K562 (cell line): Measurements from ENCODE around the gene ZMYND8. TPM values are rescaled to one million over a fixed set of nuclear protein-coding genes. Genes with fewer than 3 reads are reported as not detected.

Experiments
- GTF2A2 ChIP-seq: IDR thresholded peaks from 2 replicates; pipeline ENCODE4 v1.6.1; 2016; ENCODE audit warnings: mild to moderate bottlenecking, missing genetic modification characterization, missing compliant biosample characterization
- GTF2F1 ChIP-seq: IDR thresholded peaks from 2 replicates; pipeline ENCODE4 v1.6.1; 2011; ENCODE audit warnings: low read depth, low read length, improper control_type of control experiment
- KLF10 ChIP-seq: fragments of 250-450 bp; sonication (Bioruptor Pico); IDR thresholded peaks from 2 replicates; pipeline ENCODE4 v1.6.1; 2021; ENCODE audit warnings: matching md5 sums
- NR1H2 ChIP-seq: sonication (generic); formaldehyde crosslinking; IDR thresholded peaks from 2 replicates; pipeline ENCODE4 v1.4.0; 2020; ENCODE audit warnings: mild to moderate bottlenecking, missing genetic modification reagents
- POLR2A ChIP-seq: fragments of 450-650 bp; conservative IDR thresholded peaks from 2 replicates; pipeline ENCODE4 v1.6.1; 2016
- RAD21 ChIP-seq, 2 experiments: fragments of 250-450 bp in 1 of 2; fragments of 450-650 bp in 1 of 2; sonication (Bioruptor Pico) in 1 of 2; formaldehyde crosslinking in 1 of 2; IDR thresholded peaks in 1 of 2; conservative IDR thresholded peaks in 1 of 2; 2 replicates each; pipeline versions ENCODE4 v1.4.0 to v1.8.0; 2020 to 2022; ENCODE audit warnings: mild to moderate bottlenecking in 2 of 2, moderate library complexity in 1 of 2
- RAD51 ChIP-seq: fragments of 450-650 bp; IDR thresholded peaks from 2 replicates; pipeline ENCODE4 v1.7.1; 2016; ENCODE audit warnings: low read depth, mild to moderate bottlenecking, borderline replicate concordance
- RCOR1 ChIP-seq, 2 experiments: IDR thresholded peaks; 2 replicates each; pipeline ENCODE4 v1.6.1; 2012; ENCODE audit warnings: low read depth in 2 of 2, low read length in 2 of 2, borderline replicate concordance in 1 of 2, improper control_type of control experiment in 1 of 2
- SMAD4 ChIP-seq: fragments of 250-450 bp; sonication (Bioruptor Pico); conservative IDR thresholded peaks from 2 replicates; pipeline ENCODE4 v1.8.0; 2021; ENCODE audit warnings: inconsistent platforms, mild to moderate bottlenecking, moderate library complexity
- ZNF217 ChIP-seq: sonication (generic); formaldehyde crosslinking; IDR thresholded peaks from 2 replicates; pipeline ENCODE4 v1.8.0; 2022; ENCODE audit warnings: mild to moderate bottlenecking, missing genetic modification reagents
- ZNF239 ChIP-seq: fragments of 250-450 bp; sonication (Bioruptor Pico); IDR thresholded peaks from 2 replicates; pipeline ENCODE4 v1.4.0; 2020; ENCODE audit warnings: mild to moderate bottlenecking
- ZNF347 ChIP-seq: fragments of 450-650 bp; formaldehyde crosslinking; IDR thresholded peaks from 2 replicates; pipeline ENCODE4 v1.4.0; 2020; ENCODE audit warnings: low read depth, mild to moderate bottlenecking, moderate library complexity
- ZNF431 ChIP-seq: sonication (generic); formaldehyde crosslinking; IDR thresholded peaks from 2 replicates; pipeline ENCODE4 v1.8.0; 2022; ENCODE audit warnings: mild to moderate bottlenecking, missing genetic modification reagents
- polyA plus RNA-seq, 8 experiments: library from polyadenylated mRNA; depleted of rRNA in 4 of 8; stranded (reverse) in 5 of 8; unstranded in 3 of 8; fragments of >200 nt; fragmentation: Nextera tagmentation in 2 of 8; fragmentation: Illumina TruSeq in 1 of 8; extraction: Ambion mirVana in 2 of 8; extraction: Trizol in 1 of 8; gene quantifications; 2 replicates each; pipeline versions ENCODE4 v1.2.1 to v1.2.3, GENCODE V29; 2011 to 2014; ENCODE audit warnings: inconsistent platforms in 1 of 8, missing spikeins in 1 of 8
- total RNA-seq, 7 experiments: library from RNA; depleted of rRNA in 6 of 7; stranded (reverse); fragments of >200 nt in 6 of 7; fragmentation: Illumina TruSeq in 2 of 7; extraction: Trizol in 2 of 7; gene quantifications; 2 replicates each; pipeline versions ENCODE4 v1.2.1 to v1.2.3, GENCODE V29; 2011 to 2021; ENCODE audit warnings: low replicate concordance in 1 of 7
- TF ChIP-seq, protein P1 (sequence below): fragments of 250-450 bp; sonication (Bioruptor Pico); IDR thresholded peaks from 2 replicates; pipeline ENCODE4 v1.5.0; 2020; ENCODE audit warnings: mild to moderate bottlenecking, borderline replicate concordance
- TF ChIP-seq, protein P2 (sequence below), 3 experiments: fragments of 200-800 bp in 1 of 3; fragments of 250-450 bp in 1 of 3; fragments of 450-650 bp in 1 of 3; sonication (Bioruptor Pico) in 1 of 3; sonication (Bioruptor generic) in 1 of 3; formaldehyde crosslinking in 1 of 3; IDR thresholded peaks; 2 replicates each; pipeline versions ENCODE4 v1.6.1 to v1.8.0; 2016 to 2022; ENCODE audit warnings: mild to moderate bottlenecking in 2 of 3, missing genetic modification characterization in 2 of 3, missing compliant biosample characterization in 1 of 3, moderate library complexity in 1 of 3
- TF ChIP-seq, protein P3 (sequence below): sonication (generic); formaldehyde crosslinking; IDR thresholded peaks from 2 replicates; pipeline ENCODE4 v1.8.0; 2022; ENCODE audit warnings: missing genetic modification reagents, mild to moderate bottlenecking, moderate library complexity, borderline replicate concordance
- TF ChIP-seq, protein P4 (sequence below): fragments of 450-650 bp; IDR thresholded peaks from 2 replicates; pipeline ENCODE4 v1.7.1; 2018; ENCODE audit warnings: mild to moderate bottlenecking, low read depth; ENCODE audit not compliant: partially characterized antibody

The ZMYND8 gene
- total and polyA plus RNA-seq, 9 of the 15 experiments (the other 6 are each of a cell fraction or from before 2014, with no cell fraction given): 31.8 to 148 (median 71.9) TPM

DNA sequence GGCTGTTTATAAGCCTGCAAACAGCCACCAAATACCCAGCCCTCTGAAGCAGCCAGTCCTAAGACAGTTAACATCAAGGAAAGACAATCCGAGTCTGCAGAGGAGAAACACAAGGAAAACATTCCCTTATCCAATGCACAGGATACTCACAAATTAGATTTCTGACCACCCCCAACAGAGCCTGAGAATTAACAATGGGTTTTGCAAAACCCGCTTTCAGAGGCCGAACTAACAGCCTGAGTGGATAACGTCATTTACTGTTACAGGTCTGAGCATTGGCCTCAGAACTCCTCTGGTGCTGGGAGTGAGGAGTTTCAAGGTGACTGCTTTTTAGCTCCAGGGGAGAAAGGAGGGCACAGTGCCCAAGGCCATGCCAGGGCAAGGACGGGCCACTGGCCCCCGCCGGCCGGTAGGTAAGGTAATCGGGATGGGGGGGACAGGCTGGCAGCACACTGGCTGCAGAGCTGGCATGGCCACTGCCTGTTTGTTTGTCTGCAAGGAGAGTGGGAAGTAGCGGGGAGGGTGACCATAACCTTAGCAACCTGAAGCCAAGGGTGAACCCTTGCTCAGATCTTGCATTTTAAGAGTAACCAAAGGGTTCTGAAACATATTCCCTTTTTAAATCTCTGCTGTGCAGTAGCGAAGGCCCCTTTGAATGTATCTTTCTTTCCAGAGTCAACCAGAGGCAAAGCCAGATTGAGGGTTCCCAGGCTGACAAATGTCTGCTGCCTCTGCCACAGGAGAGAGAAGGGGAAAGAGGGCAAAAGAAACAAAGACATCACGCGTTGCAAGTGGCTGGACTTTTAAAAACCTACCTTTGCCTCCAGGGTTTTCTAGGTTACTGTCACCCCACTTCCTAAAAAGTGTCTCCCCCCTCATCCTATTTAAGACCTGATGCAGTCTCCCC lies 3.9 kb downstream of the ZMYND8 start (continued):
- TF ChIP-seq ZNF239 (no peak; the same call in 1 of the 2 replicates), ZNF431 (CRISPR knock-in tag) (no peak), KLF10 (CRISPR knock-in tag) (no peak), RAD51 (no peak), RAD21 (CRISPR knock-in tag; conservative IDR thresholded peaks at IDR 0.05 in 1 of 2, IDR thresholded peaks at IDR 0.05 in 1 of 2) (no peak), ZNF217 (no peak), RCOR1 (IDR thresholded peaks at IDR 0.05; ENCODE audit: borderline replicate concordance in 1 of 2, low read depth in 2 of 2, low read length in 2 of 2) (no peak), GTF2F1 (no peak), NR1H2 (no peak), GTF2A2 (tag) (peak; percentile 22; the same call in 1 of the 2 replicates), SMAD4 (peak; percentile 38; the same call in 1 of the 2 replicates), ZNF347 (CRISPR knock-in tag) (no peak), POLR2A (0 out of 2 replicates have a peak, but pooled peaks have one; percentile 35)
- TF ChIP-seq, protein P1, sequence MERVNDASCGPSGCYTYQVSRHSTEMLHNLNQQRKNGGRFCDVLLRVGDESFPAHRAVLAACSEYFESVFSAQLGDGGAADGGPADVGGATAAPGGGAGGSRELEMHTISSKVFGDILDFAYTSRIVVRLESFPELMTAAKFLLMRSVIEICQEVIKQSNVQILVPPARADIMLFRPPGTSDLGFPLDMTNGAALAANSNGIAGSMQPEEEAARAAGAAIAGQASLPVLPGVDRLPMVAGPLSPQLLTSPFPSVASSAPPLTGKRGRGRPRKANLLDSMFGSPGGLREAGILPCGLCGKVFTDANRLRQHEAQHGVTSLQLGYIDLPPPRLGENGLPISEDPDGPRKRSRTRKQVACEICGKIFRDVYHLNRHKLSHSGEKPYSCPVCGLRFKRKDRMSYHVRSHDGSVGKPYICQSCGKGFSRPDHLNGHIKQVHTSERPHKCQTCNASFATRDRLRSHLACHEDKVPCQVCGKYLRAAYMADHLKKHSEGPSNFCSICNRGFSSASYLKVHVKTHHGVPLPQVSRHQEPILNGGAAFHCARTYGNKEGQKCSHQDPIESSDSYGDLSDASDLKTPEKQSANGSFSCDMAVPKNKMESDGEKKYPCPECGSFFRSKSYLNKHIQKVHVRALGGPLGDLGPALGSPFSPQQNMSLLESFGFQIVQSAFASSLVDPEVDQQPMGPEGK (CRISPR knock-in tag): no peak
- TF ChIP-seq, protein P2, sequence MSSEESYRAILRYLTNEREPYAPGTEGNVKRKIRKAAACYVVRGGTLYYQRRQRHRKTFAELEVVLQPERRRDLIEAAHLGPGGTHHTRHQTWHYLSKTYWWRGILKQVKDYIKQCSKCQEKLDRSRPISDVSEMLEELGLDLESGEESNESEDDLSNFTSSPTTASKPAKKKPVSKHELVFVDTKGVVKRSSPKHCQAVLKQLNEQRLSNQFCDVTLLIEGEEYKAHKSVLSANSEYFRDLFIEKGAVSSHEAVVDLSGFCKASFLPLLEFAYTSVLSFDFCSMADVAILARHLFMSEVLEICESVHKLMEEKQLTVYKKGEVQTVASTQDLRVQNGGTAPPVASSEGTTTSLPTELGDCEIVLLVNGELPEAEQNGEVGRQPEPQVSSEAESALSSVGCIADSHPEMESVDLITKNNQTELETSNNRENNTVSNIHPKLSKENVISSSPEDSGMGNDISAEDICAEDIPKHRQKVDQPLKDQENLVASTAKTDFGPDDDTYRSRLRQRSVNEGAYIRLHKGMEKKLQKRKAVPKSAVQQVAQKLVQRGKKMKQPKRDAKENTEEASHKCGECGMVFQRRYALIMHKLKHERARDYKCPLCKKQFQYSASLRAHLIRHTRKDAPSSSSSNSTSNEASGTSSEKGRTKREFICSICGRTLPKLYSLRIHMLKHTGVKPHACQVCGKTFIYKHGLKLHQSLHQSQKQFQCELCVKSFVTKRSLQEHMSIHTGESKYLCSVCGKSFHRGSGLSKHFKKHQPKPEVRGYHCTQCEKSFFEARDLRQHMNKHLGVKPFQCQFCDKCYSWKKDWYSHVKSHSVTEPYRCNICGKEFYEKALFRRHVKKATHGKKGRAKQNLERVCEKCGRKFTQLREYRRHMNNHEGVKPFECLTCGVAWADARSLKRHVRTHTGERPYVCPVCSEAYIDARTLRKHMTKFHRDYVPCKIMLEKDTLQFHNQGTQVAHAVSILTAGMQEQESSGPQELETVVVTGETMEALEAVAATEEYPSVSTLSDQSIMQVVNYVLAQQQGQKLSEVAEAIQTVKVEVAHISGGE (CRISPR knock-in tag; IDR thresholded peaks at IDR 0.05): peak in 1 of 3 experiments; percentile 80; a peak in 2 of 6 replicates
- TF ChIP-seq, protein P3, sequence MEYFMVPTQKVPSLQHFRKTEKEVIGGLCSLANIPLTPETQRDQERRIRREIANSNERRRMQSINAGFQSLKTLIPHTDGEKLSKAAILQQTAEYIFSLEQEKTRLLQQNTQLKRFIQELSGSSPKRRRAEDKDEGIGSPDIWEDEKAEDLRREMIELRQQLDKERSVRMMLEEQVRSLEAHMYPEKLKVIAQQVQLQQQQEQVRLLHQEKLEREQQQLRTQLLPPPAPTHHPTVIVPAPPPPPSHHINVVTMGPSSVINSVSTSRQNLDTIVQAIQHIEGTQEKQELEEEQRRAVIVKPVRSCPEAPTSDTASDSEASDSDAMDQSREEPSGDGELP: no peak
- TF ChIP-seq, protein P4, sequence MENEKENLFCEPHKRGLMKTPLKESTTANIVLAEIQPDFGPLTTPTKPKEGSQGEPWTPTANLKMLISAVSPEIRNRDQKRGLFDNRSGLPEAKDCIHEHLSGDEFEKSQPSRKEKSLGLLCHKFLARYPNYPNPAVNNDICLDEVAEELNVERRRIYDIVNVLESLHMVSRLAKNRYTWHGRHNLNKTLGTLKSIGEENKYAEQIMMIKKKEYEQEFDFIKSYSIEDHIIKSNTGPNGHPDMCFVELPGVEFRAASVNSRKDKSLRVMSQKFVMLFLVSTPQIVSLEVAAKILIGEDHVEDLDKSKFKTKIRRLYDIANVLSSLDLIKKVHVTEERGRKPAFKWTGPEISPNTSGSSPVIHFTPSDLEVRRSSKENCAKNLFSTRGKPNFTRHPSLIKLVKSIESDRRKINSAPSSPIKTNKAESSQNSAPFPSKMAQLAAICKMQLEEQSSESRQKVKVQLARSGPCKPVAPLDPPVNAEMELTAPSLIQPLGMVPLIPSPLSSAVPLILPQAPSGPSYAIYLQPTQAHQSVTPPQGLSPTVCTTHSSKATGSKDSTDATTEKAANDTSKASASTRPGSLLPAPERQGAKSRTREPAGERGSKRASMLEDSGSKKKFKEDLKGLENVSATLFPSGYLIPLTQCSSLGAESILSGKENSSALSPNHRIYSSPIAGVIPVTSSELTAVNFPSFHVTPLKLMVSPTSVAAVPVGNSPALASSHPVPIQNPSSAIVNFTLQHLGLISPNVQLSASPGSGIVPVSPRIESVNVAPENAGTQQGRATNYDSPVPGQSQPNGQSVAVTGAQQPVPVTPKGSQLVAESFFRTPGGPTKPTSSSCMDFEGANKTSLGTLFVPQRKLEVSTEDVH: no peak
